MCF 10A (cell line): Measurements from ENCODE around the gene KCTD19. TPM values are rescaled to one million over a fixed set of nuclear protein-coding genes. Genes with fewer than 3 reads are reported as not detected.

ENCODE experiments used
- BruUV-seq: library from RNA; stranded (reverse); fragments of 400-500 nt; replicated peaks from 2 replicates; lab custom pipeline; 2021; lab: Mats Ljungman, UMichigan
- CTCF ChIA-PET: fragments of 300-600 bp; sonication (Branson Sonifier 250); formaldehyde crosslinking; extraction: SDS; loops from one replicate; lab custom pipeline; 2021; ENCODE audit warnings: antibody characterized with exemption, inconsistent platforms; lab: Yijun Ruan, JAX
- POLR2A ChIA-PET: fragments of 300-600, 350-650 bp; sonication (Branson Sonifier 250); formaldehyde crosslinking; extraction: SDS; loops from one replicate; lab custom pipeline; 2020; ENCODE audit warnings: antibody characterized with exemption, inconsistent platforms; lab: Yijun Ruan, JAX
- DNase-seq: peaks from one replicate; pipeline ENCODE4 v3.0.0-alpha.2; 2018; ENCODE audit not compliant: unreplicated experiment
- H3K27ac Mint-ChIP-seq: one replicate; pipeline ENCODE4 v1.8.0; 2022; ENCODE audit warnings: mild to moderate bottlenecking, low read depth, mixed read lengths; ENCODE audit not compliant: unreplicated experiment
- H3K27me3 Mint-ChIP-seq: one replicate; pipeline ENCODE4 v1.8.0; 2022; ENCODE audit warnings: mixed read lengths; ENCODE audit not compliant: insufficient read depth, unreplicated experiment
- H3K36me3 Mint-ChIP-seq: one replicate; pipeline ENCODE4 v1.8.0; 2022; ENCODE audit warnings: mild to moderate bottlenecking, moderate library complexity, mixed read lengths; ENCODE audit not compliant: insufficient read depth, unreplicated experiment
- H3K4me1 Mint-ChIP-seq: one replicate; pipeline ENCODE4 v1.8.0; 2022; ENCODE audit warnings: mixed read lengths; ENCODE audit not compliant: insufficient read depth, unreplicated experiment
- H3K4me3 Mint-ChIP-seq: one replicate; pipeline ENCODE4 v1.8.0; 2022; ENCODE audit warnings: mild to moderate bottlenecking, moderate library complexity, mixed read lengths; ENCODE audit not compliant: unreplicated experiment
- H3K9me3 Mint-ChIP-seq: one replicate; pipeline ENCODE4 v1.8.0; 2022; ENCODE audit warnings: mixed read lengths; ENCODE audit not compliant: unreplicated experiment
- CTCF ChIP-seq: fragments of 200-600 bp; IDR thresholded peaks from one replicate; pipeline ENCODE4 v1.8.0; 2022; ENCODE audit warnings: antibody characterized with exemption, mild to moderate bottlenecking; ENCODE audit not compliant: unreplicated experiment
- intact Hi-C: fragments of 100-400 bp; cut with micrococcal nuclease; formaldehyde crosslinking; loops from 2 replicates; pipeline ENCODE4 v1.14.1; 2022
- total RNA-seq: library from RNA; stranded (reverse); gene quantifications from 2 replicates; pipeline ENCODE4 v1.2.3, GENCODE V29; 2022

Gene KCTD19
- total RNA-seq, 1 experiment from 2014 or later = not detected

- H3K27me3 Mint-ChIP-seq = peaks cover 16% of the 10 kb centered on the region
These were observed 31.6 kb downstream of the KCTD19 start for GRCh38 chr16:67294938-67295361.

GRCh38 chr16:67294171-67294757, 32.3 kb downstream of the KCTD19 start:
- DNase-seq = no peak
- intact Hi-C loops = no loop called here
- ChIA-PET CTCF (interaction anchor here (0.6 to 4.9 kb wide), 4 partner anchors 9 to 44 kb away, joined by 3 to 35 read pairs (median 6); no protein-coding TSS in a partner anchor), POLR2A (interaction anchor here (0.7 to 1.1 kb wide), 2 partner anchors 18 to 59 kb away, joined by 3 read pairs; no protein-coding TSS in a partner anchor)
- no peak overlapping the region for H3K4me3 Mint-ChIP-seq
- no peaks in the 10 kb centered on the region for H3K36me3 Mint-ChIP-seq
- peaks cover 16% of the 10 kb centered on the region for H3K27me3 Mint-ChIP-seq
- no peak overlapping the region for H3K27ac Mint-ChIP-seq
- no TSS peak for BruUV-seq
- no peak for TF ChIP-seq CTCF
- H3K4me1 Mint-ChIP-seq = peaks cover 7% of the 10 kb centered on the region
- no peaks in the 10 kb centered on the region for H3K9me3 Mint-ChIP-seq

More at GRCh38 chr16:67294938-67295361, 31.6 kb downstream of the KCTD19 start:
- peaks cover 7% of the 10 kb centered on the region for H3K4me1 Mint-ChIP-seq
- no peak for DNase-seq
- ChIA-PET POLR2A (interaction anchor here (0.7 to 1.1 kb wide), 2 partner anchors 17 to 59 kb away, joined by 3 read pairs; no protein-coding TSS in a partner anchor), CTCF (interaction anchor here (0.6 to 4.9 kb wide), 4 partner anchors 10 to 75 kb away, joined by 3 to 35 read pairs (median 4); no protein-coding TSS in a partner anchor)
- H3K4me3 Mint-ChIP-seq = no peak overlapping the region
- no peaks in the 10 kb centered on the region for H3K36me3 Mint-ChIP-seq
- BruUV-seq = no TSS peak
- H3K9me3 Mint-ChIP-seq = no peaks in the 10 kb centered on the region
- intact Hi-C loops = no loop called here
- TF ChIP-seq CTCF = no peak
- no peak overlapping the region for H3K27ac Mint-ChIP-seq

- no peak overlapping the region for H3K4me3 Mint-ChIP-seq
- intact Hi-C loops = no loop called here
- no TSS peak for BruUV-seq
- H3K27me3 Mint-ChIP-seq = peaks cover 16% of the 10 kb centered on the region
- TF ChIP-seq CTCF = no peak
- H3K27ac Mint-ChIP-seq = no peak overlapping the region
- H3K36me3 Mint-ChIP-seq = no peaks in the 10 kb centered on the region
- ChIA-PET CTCF (interaction anchor here (0.5 kb wide), 1 partner anchor 164 kb away, joined by 3 read pairs; no protein-coding TSS in a partner anchor), POLR2A (interaction anchor here (1.5 kb wide), 1 partner anchor 45 kb away, joined by 3 read pairs; no protein-coding TSS in a partner anchor)
- H3K4me1 Mint-ChIP-seq = peaks cover 4% of the 10 kb centered on the region
- no peak for DNase-seq
- no peaks in the 10 kb centered on the region for H3K9me3 Mint-ChIP-seq
These were observed 35.1 kb downstream of the KCTD19 start for GRCh38 chr16:67291461-67291860.

GRCh38 chr16:67287960-67288359, 38.6 kb downstream of the KCTD19 start:
- no peak for TF ChIP-seq CTCF
- H3K36me3 Mint-ChIP-seq = peaks cover 7% of the 10 kb centered on the region
- POLR2A ChIA-PET = interaction anchor here (0.7 kb wide), 1 partner anchor 59 kb away, joined by 4 read pairs; no protein-coding TSS in a partner anchor
- H3K9me3 Mint-ChIP-seq = no peaks in the 10 kb centered on the region
- peaks cover 13% of the 10 kb centered on the region for H3K4me1 Mint-ChIP-seq
- intact Hi-C loops = no loop called here
- DNase-seq = no peak
- H3K27me3 Mint-ChIP-seq = peaks cover 9% of the 10 kb centered on the region
- CTCF ChIA-PET = interaction anchor here (0.6 to 3.0 kb wide), 3 partner anchors 10 to 128 kb away, joined by 3 to 14 read pairs (median 3); partner anchors contain the start of gene ZDHHC1
- no peak overlapping the region for H3K27ac Mint-ChIP-seq
- H3K4me3 Mint-ChIP-seq = no peak overlapping the region
- no TSS peak for BruUV-seq
